ENCODE results near the gene ZDHHC17. TPM values are rescaled to one million over a fixed set of nuclear protein-coding genes. Genes with fewer than 3 reads are reported as not detected.

ZDHHC17 gene
- total and polyA plus RNA-seq, 2 of the 13 experiments (the other 11 are each of a cell fraction or from before 2014, with no cell fraction given) = 36.7 to 38.5 TPM

DNA sequence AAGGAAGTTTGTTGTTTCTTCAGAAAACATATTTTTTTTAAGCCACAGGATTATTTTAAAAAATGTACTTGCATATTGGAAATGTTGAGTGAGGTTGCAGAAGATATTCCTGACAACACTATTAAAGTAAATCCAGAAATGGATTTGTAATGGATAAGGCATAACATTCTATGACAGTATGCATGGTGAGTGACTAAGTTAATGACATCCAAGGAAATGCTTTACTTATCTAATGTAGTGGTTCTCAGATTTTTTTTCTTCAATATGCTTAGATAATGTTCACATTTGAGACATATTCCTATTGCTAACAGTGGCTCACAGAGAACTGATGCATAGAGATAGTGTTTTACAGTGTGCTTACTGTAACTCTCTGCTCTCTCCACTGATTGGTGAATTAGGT, 49.4 kb downstream of the ZDHHC17 start (continued):
- TF ChIP-seq, protein P1, sequence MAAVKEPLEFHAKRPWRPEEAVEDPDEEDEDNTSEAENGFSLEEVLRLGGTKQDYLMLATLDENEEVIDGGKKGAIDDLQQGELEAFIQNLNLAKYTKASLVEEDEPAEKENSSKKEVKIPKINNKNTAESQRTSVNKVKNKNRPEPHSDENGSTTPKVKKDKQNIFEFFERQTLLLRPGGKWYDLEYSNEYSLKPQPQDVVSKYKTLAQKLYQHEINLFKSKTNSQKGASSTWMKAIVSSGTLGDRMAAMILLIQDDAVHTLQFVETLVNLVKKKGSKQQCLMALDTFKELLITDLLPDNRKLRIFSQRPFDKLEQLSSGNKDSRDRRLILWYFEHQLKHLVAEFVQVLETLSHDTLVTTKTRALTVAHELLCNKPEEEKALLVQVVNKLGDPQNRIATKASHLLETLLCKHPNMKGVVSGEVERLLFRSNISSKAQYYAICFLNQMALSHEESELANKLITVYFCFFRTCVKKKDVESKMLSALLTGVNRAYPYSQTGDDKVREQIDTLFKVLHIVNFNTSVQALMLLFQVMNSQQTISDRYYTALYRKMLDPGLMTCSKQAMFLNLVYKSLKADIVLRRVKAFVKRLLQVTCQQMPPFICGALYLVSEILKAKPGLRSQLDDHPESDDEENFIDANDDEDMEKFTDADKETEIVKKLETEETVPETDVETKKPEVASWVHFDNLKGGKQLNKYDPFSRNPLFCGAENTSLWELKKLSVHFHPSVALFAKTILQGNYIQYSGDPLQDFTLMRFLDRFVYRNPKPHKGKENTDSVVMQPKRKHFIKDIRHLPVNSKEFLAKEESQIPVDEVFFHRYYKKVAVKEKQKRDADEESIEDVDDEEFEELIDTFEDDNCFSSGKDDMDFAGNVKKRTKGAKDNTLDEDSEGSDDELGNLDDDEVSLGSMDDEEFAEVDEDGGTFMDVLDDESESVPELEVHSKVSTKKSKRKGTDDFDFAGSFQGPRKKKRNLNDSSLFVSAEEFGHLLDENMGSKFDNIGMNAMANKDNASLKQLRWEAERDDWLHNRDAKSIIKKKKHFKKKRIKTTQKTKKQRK (IDR thresholded peaks at IDR 0.05; ENCODE audit: low read length) = no peak
- TF ChIP-seq KLF11 (CRISPR knock-in tag; IDR thresholded peaks at IDR 0.05) (no peak), MTA1 (CRISPR knock-in tag; IDR thresholded peaks at IDR 0.05; ENCODE audit: borderline replicate concordance) (no peak), DR1 (CRISPR knock-in tag; IDR thresholded peaks at IDR 0.05) (no peak), FOXK2 (IDR thresholded peaks at IDR 0.05) (no peak), DNMT3B (CRISPR knock-in tag; conservative IDR thresholded peaks at IDR 0.05) (no peak), ATRX (CRISPR knock-in tag; IDR thresholded peaks at IDR 0.05; ENCODE audit: borderline replicate concordance) (no peak), ZNF724P (CRISPR knock-in tag; IDR thresholded peaks at IDR 0.05; ENCODE audit: borderline replicate concordance) (no peak), ZNF883 (CRISPR knock-in tag; IDR thresholded peaks at IDR 0.05; ENCODE audit: not compliant biosample characterization) (no peak)
- TF ChIP-seq, protein P2, sequence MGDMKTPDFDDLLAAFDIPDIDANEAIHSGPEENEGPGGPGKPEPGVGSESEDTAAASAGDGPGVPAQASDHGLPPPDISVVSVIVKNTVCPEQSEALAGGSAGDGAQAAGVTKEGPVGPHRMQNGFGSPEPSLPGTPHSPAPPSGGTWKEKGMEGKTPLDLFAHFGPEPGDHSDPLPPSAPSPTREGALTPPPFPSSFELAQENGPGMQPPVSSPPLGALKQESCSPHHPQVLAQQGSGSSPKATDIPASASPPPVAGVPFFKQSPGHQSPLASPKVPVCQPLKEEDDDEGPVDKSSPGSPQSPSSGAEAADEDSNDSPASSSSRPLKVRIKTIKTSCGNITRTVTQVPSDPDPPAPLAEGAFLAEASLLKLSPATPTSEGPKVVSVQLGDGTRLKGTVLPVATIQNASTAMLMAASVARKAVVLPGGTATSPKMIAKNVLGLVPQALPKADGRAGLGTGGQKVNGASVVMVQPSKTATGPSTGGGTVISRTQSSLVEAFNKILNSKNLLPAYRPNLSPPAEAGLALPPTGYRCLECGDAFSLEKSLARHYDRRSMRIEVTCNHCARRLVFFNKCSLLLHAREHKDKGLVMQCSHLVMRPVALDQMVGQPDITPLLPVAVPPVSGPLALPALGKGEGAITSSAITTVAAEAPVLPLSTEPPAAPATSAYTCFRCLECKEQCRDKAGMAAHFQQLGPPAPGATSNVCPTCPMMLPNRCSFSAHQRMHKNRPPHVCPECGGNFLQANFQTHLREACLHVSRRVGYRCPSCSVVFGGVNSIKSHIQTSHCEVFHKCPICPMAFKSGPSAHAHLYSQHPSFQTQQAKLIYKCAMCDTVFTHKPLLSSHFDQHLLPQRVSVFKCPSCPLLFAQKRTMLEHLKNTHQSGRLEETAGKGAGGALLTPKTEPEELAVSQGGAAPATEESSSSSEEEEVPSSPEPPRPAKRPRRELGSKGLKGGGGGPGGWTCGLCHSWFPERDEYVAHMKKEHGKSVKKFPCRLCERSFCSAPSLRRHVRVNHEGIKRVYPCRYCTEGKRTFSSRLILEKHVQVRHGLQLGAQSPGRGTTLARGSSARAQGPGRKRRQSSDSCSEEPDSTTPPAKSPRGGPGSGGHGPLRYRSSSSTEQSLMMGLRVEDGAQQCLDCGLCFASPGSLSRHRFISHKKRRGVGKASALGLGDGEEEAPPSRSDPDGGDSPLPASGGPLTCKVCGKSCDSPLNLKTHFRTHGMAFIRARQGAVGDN (CRISPR knock-in tag; IDR thresholded peaks at IDR 0.05) = no peak

All from HepG2 (cell line).